Amniotic epithelial cell (primary cell): Measurements from ENCODE around the gene CNOT6.
"Not testable (repeated sequence)": the region's sequence is repeated elsewhere in the genome, so short reads cannot be mapped to it uniquely, and the experiment has no call there.

Experiments used
- DNase-seq: peaks from one replicate; pipeline ENCODE4 v3.0.0-alpha.2; 2010; ENCODE audit warnings: low read depth

Gene CNOT6

GRCh38 chr5:180471866-180472265 is 22.3 kb upstream of the CNOT6 start:
- DNase-seq: no peak

GRCh38 chr5:180472269-180472668 is 21.9 kb upstream of the CNOT6 start:
- DNase-seq: no peak

- DNase-seq: not testable (repeated sequence)
Measured at GRCh38 chr5:180473386-180473785, 20.8 kb upstream of the CNOT6 start.

- no peak for DNase-seq
Measured at GRCh38 chr5:180474569-180474968, 19.6 kb upstream of the CNOT6 start.

- not testable (repeated sequence) for DNase-seq
Measured at GRCh38 chr5:180475969-180476524, 18.1 kb upstream of the CNOT6 start.

GRCh38 chr5:180484813-180485212 is 9.4 kb upstream of the CNOT6 start:
- no peak for DNase-seq

- DNase-seq: no peak
Measured at GRCh38 chr5:180486636-180487149, 7.5 kb upstream of the CNOT6 start.

- DNase-seq: no peak
Measured at GRCh38 chr5:180487556-180487955, 6.6 kb upstream of the CNOT6 start.

- DNase-seq: no peak
Measured at GRCh38 chr5:180491496-180491895, 2.7 kb upstream of the CNOT6 start.

- no peak for DNase-seq
Measured at GRCh38 chr5:180492226-180492903, 1.8 kb upstream of the CNOT6 start.

- no peak for DNase-seq
Measured at GRCh38 chr5:180494510-180495181, 467 bp downstream of the CNOT6 start.

- DNase-seq: no peak
Measured at GRCh38 chr5:180495292-180495691, 1.1 kb downstream of the CNOT6 start.

GRCh38 chr5:180495991-180496741 is 2.0 kb downstream of the CNOT6 start:
- no peak for DNase-seq

GRCh38 chr5:180496806-180497205 is 2.6 kb downstream of the CNOT6 start:
- not testable (repeated sequence) for DNase-seq

GRCh38 chr5:180497865-180498264 is 3.7 kb downstream of the CNOT6 start:
- not testable (repeated sequence) for DNase-seq

- DNase-seq: no peak
Measured at GRCh38 chr5:180498378-180498777, 4.2 kb downstream of the CNOT6 start.

GRCh38 chr5:180499684-180500083 is 5.5 kb downstream of the CNOT6 start:
- no peak for DNase-seq

GRCh38 chr5:180500300-180500699 is 6.1 kb downstream of the CNOT6 start:
- not testable (repeated sequence) for DNase-seq

- no peak for DNase-seq
Measured at GRCh38 chr5:180507661-180508060, 13.5 kb downstream of the CNOT6 start.

- no peak for DNase-seq
Measured at GRCh38 chr5:180515294-180515693, 21.1 kb downstream of the CNOT6 start.

- DNase-seq: not testable (repeated sequence)
Measured at GRCh38 chr5:180515974-180516373, 21.8 kb downstream of the CNOT6 start.

- no peak for DNase-seq
Measured at GRCh38 chr5:180516440-180516839, 22.3 kb downstream of the CNOT6 start.
